Measurements from ENCODE around the gene RDM1.

The RDM1 gene

GRCh38 chr17:35932586-35932985 lies 2.0 kb upstream of the RDM1 start:
- DNase-seq, result no peak

GRCh38 chr17:35931794-35932425 lies 1.3 kb upstream of the RDM1 start:
- no peak for DNase-seq

DNA sequence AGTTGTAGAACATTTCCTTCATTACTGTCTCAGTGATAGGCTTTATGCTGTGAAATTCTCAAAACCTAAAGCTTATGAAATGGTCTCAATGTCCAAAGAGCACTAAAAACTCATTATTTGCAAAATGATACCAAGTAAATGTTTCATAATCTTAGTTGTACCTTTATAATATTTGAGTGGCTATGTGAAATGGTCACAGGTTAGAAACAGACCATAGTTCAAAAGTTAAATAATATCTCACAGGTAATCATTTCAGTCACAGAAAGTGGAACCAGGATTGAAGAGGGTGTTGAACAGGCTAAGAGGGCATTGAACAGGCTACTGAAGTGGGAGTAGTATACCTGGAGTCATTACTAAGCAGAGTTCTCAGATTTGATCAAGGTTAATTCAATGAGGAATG lies 2.9 kb downstream of the RDM1 start:
- no peak for DNase-seq

- DNase-seq, result no peak
These were observed 6.9 kb downstream of the RDM1 start for GRCh38 chr17:35923609-35924114.

GRCh38 chr17:35920229-35920628 lies 10.3 kb downstream of the RDM1 start:
- no peak for DNase-seq

DNA sequence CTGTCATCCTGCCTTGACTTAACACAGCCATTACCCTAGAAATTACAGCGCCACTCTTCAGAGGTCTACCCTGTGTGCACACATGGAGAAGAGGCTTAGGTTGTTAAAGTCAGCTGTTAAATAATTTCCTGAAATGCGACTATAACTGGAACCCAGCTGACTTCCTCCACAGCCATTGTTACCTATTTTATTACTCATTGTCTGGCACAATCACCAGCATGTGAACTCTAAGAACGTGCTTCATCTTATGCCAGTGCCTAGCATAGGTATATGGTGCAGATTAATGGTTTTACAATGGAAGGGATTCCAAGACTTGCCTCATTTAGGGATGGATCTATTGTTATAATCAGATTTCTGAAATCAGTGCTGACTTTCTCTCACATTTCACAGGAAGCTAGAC lies 11.9 kb downstream of the RDM1 start:
- DNase-seq, result no peak

DNA sequence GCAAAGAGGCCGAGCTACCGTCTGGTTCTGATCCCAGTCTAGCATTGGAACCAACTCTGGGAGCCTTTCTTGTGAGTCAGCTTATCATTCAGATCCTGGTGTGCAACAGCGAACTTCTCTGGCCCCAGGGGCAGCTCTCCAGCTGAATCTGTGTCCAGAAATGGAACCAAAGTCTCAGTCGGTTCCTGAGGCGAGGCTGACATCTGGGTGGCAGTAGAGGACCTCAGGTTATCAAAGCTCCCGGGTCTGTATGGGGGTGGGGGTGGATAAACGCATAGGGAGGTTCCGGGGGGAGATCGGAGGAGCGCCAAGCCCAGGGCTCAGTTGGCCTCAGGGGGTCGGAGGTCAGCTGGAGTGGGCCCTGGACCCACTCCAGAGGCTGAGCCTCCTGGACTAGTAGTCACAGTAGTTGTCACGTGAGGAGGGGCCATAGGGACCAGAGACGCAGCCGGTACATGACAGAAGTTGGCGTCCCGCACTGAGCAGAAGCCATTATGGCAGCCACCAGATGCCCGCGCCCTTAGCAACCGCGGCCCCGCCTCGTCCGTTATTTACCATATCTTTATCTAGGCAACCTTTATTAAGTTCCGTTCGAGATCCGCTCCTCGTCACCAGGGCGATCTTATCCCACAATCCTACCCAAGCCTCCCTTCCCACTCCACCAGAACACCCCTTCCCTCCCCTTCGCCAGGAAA lies 12.9 kb downstream of the RDM1 start:
- no peak for DNase-seq

DNA sequence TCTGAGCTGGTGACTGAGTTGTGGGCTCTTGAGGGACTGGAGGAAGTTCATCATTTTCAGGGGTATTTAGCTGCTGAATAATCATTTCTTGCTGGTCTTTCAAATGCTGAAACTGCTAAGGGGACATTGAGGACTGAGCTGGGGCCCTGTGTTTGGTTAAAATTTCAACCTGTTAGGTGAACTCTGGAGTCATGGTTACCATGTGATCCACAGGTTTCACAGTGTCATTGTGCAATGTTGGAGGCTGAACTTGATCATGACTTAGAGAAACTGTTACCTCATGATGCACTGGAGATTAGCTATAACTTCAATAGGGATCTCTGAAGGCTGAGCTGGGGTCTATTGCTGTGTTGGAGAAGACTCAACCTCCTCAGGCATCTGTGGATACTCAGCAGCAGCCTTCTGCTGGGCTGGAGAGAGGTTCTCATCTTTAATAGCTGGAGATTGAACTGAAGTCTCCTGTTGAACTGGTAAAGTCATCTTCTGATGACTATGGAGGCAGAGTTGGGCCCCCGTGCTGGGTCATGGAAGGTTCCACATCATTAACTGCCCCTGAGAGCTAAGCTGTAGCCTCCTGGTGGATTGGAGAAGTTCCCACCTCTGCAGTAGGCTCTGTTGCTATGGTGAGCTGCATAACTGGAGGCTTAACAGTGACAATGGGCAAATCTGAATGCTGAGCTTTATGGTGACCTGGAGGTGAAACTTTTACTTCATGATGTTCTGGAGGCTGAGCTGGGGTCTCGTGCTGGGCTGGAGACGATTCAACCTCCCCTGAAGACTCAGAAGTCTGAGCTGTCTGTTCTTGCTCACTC lies 15.2 kb downstream of the RDM1 start:
- DNase-seq, result no peak

DNA sequence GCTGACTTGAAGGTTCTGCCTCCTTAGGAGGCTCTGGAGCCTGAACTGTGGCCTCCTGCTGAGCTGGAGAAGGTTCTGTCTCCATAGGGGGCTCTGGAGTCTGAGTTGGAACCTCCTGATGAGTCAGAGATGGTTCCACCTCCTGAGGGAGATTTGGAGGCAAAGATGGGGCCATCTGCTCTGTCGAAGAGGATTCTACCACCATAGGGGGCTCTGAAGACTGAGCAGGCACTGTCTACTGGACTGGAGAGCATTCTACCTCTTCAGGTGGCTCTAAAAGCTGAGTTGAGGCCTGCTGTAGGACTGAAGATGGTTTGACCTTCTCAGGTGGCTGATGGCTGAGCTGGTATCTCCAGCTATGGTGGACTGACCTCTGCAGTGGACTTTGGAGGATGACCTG lies 16.2 kb downstream of the RDM1 start:
- DNase-seq, result no peak

- DNase-seq, result no peak
These were observed 17.0 kb downstream of the RDM1 start for GRCh38 chr17:35913609-35914008.

DNA sequence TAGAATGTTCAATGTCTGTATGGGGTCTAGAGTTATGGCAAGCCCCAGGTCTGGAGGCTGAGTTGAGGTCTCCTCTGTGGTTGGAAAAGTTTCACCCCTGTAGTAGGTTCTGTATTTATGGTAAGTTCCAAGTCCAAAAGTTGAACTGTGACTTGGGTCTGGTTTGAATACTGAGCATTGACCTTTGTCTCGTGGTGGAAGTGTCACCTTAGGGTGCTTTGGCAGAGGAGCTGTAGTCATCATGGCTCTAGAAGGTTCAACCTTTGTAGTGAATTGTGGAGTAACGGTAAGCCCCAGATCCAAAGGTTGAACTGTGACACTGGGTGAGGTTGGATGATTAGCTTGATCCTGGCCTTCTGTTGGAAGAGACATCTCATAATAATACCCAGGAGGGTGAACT lies 17.6 kb downstream of the RDM1 start:
- DNase-seq, result no peak

- DNase-seq, result no peak
These were observed 18.1 kb downstream of the RDM1 start for GRCh38 chr17:35912339-35912912.

DNA sequence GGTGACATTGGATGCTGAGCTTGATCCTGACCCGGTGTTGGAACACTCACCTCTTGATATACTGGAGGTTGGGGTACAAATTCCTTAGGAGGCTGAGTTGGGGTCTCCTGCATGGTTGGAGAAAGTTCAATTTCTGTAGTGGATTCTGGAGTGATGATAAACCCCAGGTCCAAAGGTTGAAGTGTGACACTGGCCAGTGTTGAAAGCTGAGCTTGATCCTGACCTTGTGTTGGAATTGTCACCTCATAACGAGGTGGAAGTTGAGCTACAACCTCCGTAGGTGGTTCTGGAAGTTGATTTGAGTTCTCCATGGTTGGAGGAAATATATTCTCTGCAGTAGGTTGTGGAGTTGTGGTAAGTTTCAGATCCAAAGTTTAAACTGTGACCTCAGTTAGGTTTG lies 21.2 kb downstream of the RDM1 start:
- DNase-seq, result no peak

DNA sequence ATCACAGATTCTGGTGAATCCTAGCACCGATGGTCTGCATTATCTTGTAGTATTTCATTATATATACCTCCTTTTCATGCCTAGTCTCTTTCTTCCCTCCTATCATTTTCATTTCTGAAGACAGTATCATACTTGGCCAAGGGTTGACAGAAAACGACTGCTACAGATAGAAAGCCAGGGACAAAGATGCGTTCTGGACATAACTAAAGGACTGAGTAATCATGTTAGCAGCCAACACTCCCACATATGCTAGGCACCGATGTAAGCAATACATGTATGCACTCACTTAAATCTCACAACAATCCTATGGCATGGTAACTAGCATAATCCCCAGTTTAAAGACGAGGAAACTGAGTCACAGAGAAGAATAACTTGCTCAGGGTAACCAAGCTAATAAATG lies 22.9 kb downstream of the RDM1 start:
- no peak for DNase-seq

- peak; percentile 22 for DNase-seq
These were observed 23.5 kb downstream of the RDM1 start for GRCh38 chr17:35906926-35907637.

GRCh38 chr17:35906191-35906925 lies 24.2 kb downstream of the RDM1 start:
- no peak for DNase-seq

DNA sequence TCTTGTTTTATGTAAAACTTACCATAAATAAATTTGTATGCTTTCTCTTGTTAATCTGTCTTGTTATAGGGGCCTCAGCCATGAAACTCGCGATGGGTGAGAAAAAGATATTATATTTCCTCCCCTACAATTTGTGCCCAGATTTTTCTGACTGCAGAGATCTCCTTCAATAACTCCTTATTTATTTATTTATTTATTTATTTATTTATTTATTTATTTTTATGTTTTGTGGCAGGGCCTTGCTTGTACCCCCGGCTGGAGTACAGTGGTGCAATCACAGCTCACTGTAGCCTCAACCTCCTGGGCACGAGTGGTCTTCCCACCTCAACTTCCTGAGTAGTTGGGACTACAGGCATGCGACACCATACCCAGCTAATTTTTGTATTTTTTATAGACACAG lies 27.1 kb downstream of the RDM1 start:
- no peak for DNase-seq

DNA sequence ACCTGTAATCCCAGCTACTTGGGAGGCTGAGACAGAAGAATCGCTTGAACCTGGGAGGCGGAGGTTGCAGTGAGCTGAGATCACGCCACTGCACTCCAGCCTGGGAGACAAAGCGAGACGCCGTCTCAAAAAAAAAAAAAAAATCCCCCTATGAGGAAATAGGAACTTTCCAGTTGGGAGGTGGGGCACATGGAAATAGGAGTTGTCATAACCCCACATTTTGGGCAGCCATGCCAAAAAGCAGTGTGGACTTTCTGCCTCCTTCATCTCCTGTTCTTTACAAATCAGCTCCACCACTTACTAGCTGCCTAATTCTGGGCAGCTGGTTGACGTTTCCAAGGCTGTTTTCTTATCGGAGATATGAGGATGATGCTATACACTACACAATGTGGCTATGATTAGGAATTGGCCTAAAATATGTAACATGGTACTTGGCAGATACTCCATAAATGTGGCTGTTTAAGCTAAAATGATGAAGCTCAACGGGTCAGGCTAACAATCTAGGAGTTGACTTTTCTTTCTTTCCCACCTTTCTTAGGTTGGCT lies 28.9 kb downstream of the RDM1 start:
- DNase-seq, result no peak

DNA sequence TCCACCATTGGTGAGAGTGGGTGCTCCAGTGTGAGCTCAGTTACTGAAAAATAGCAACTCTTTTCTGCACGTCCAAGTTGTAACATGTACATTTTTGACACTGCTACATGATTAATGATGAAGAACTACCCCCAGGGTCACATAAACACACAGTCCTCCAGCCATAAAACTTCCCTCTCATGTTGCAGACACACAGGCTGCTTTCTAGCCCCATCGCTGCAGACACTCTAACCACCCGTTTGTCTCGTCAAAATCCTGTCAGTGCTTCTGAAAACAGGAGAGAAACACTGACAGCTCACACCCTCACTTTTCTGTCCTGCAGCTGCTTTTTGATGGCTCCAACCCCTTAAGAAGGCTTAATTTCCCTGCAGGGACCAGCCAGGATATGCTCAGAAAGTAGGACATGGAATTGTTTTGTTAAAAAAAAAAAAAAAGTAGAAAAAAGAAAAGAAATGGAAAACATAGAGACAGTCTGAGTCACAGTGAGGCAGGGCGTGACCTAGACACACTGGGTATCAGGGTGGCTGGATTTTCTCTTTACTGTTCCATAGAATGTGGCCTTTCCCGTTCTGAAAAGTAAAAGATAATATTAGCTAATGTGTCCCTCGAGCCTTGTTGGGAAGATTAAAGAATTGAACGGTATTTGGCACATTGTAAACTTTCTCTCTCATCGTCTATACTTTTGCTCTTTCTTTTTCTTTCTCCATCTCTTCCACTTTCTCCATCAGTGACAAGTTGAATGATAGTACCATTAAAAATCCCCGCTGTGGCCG lies 29.7 kb downstream of the RDM1 start:
- peak; percentile 42 for DNase-seq

DNA sequence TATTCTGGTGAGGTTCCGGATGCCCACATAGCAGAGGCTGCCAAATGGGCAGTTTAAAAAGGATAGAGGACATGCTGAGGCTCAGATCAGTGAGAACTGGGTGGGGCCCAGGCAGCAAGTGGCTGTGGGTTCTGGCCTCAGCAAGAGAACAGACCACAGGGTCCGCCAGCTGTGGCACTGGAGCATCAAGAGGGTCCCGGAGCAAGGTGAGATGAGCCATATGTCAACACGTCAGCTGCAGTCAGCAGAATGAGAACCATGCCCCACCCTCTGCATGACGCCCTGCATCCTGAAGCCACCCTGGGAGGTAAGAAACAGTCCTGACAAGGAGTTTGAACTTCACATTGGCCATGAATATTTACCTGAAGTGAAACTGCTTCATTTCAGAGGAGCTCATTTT lies 30.3 kb downstream of the RDM1 start:
- peak; percentile 33 for DNase-seq

Data from CD4-positive, alpha-beta T cell treated with Interleukin-21 for 1 hour (primary cell).